Fibroblast of lung (primary cell): ENCODE data around the gene CCM2.
"Not testable (repeated sequence)": the region's sequence is repeated elsewhere in the genome, so short reads cannot be mapped to it uniquely, and the experiment has no call there.

Source experiments
- CTCF ChIP-seq, 2 donors: IDR thresholded peaks in 1 of 2; conservative IDR thresholded peaks in 1 of 2; 1 replicate in 1 of 2; 2 replicates in 1 of 2; pipeline ENCODE4 v1.5.1; 2011 to 2012; ENCODE audit warnings: low read length in 2 of 2, control low read depth in 1 of 2, inconsistent platforms in 1 of 2, low read depth in 1 of 2, mild to moderate bottlenecking in 1 of 2
- EZH2 ChIP-seq: IDR thresholded peaks from 2 replicates; pipeline ENCODE4 v1.5.1; 2012; ENCODE audit warnings: low read length, control low read depth, mild to moderate bottlenecking; ENCODE audit errors: missing control alignments

GRCh38 chr7:45034710-45035109, 34.7 kb downstream of the CCM2 start:
- TF ChIP-seq CTCF (conservative IDR thresholded peaks at IDR 0.05 in 1 of 2, IDR thresholded peaks at IDR 0.05 in 1 of 2; ENCODE audit: low read depth in 1 of 2, low read length in 2 of 2); EZH2: not testable (repeated sequence)
